HCT116 (cell line): ENCODE results near the gene RAB3C. TPM values are rescaled to one million over a fixed set of nuclear protein-coding genes. Genes with fewer than 3 reads are reported as not detected.

Source experiments
- ATAC-seq: fragments of 200-7000 bp; cut with Tn5 transposase; 2 replicates; pipeline ENCODE4 v1.9.1; 2020; ENCODE audit warnings: mild to moderate bottlenecking, moderate library complexity
- BruUV-seq: library from RNA; stranded (reverse); fragments of 400-500 nt; replicated peaks from 2 replicates; lab custom pipeline; 2021; lab: Mats Ljungman, UMichigan
- CTCF ChIA-PET: fragments of 300-600 bp; sonication (Branson Sonifier 250); formaldehyde crosslinking; loops from one replicate; lab custom pipeline; 2021; ENCODE audit warnings: antibody characterized with exemption; lab: Charles Lee
- POLR2A ChIA-PET: fragments of 300-600, 350-600 bp; sonication (Branson Sonifier 250); formaldehyde crosslinking; loops from one replicate; lab custom pipeline; 2021; ENCODE audit warnings: antibody characterized with exemption; lab: Charles Lee
- RAD21 ChIA-PET, 2 experiments: fragments of 300-600 bp; sonication (Branson Sonifier 250); formaldehyde crosslinking; loops; one replicate each; lab custom pipeline; 2023; ENCODE audit warnings: low total read pairs in 2 of 2; ENCODE audit not compliant: uncharacterized antibody in 2 of 2, unreplicated experiment in 2 of 2, low non-redundant PET in 1 of 2; lab: Charles Lee
- DNase-seq: peaks from one replicate; pipeline ENCODE4 v3.0.0-alpha.2; 2010; ENCODE audit warnings: low read depth, low spot score
- H2AFZ ChIP-seq: fragments of 200-600 bp; shearing (Covaris generic), sonication (generic); 2 replicates; pipeline ENCODE4 v1.6.1; 2017; ENCODE audit warnings: low read depth, mixed run types, mixed read lengths, antibody characterized with exemption, low read length; ENCODE audit not compliant: poor library complexity, severe bottlenecking
- H3K27ac ChIP-seq: 2 replicates; pipeline ENCODE4 v1.5.1; 2012; ENCODE audit warnings: low read depth, low read length
- H3K27me3 ChIP-seq: fragments of 200-600 bp; sonication (generic); 2 replicates; pipeline ENCODE4 v1.6.1; 2016; ENCODE audit warnings: mixed run types, low read length, mixed read lengths; ENCODE audit not compliant: insufficient read depth
- H3K36me3 ChIP-seq, 2 experiments: fragments of 200-500 bp in 1 of 2; fragments of 200-600 bp in 1 of 2; sonication (Bioruptor generic) in 1 of 2; sonication (generic) in 1 of 2; 2 replicates each; pipeline versions ENCODE4 v1.5.1 to v1.6.1; 2014 to 2016; ENCODE audit warnings: low read length in 2 of 2, inconsistent platforms in 1 of 2, mixed read lengths in 1 of 2, mixed run types in 1 of 2; ENCODE audit not compliant: insufficient read depth in 2 of 2, control insufficient read depth in 1 of 2
- H3K4me1 ChIP-seq, 2 experiments: fragments of 200-600 bp in 1 of 2; sonication (generic) in 1 of 2; 2 replicates each; pipeline versions ENCODE4 v1.5.1 to v1.6.1; 2012 to 2017; ENCODE audit warnings: low read length in 2 of 2, inconsistent platforms in 1 of 2, mild to moderate bottlenecking in 1 of 2, mixed read lengths in 1 of 2, mixed run types in 1 of 2, moderate library complexity in 1 of 2; ENCODE audit not compliant: insufficient read depth in 2 of 2, control insufficient read depth in 1 of 2
- H3K4me2 ChIP-seq: fragments of 200-600 bp; sonication (generic); 2 replicates; pipeline ENCODE4 v1.6.1; 2017; ENCODE audit warnings: mixed run types, low read length, mixed read lengths
- H3K4me3 ChIP-seq, 2 experiments: fragments of 200-600 bp in 1 of 2; sonication (generic) in 1 of 2; replicated peaks in 1 of 2; 2 replicates each; pipeline ENCODE4 v1.5.1; 2011 to 2016; ENCODE audit warnings: low read length in 2 of 2, control low read depth in 1 of 2, low read depth in 1 of 2, mild to moderate bottlenecking in 1 of 2, mixed read lengths in 1 of 2, mixed run types in 1 of 2
- H3K79me2 ChIP-seq: fragments of 200-600 bp; sonication (generic); 2 replicates; pipeline ENCODE4 v1.6.1; 2017; ENCODE audit warnings: mild to moderate bottlenecking, mixed run types, low read length, moderate library complexity, mixed read lengths; ENCODE audit not compliant: insufficient read depth
- H3K9ac ChIP-seq: fragments of 200-600 bp; sonication (generic); 2 replicates; pipeline ENCODE4 v1.6.1; 2016; ENCODE audit warnings: low read length, mixed read lengths
- H3K9me2 ChIP-seq: fragments of 200-600 bp; sonication (generic), shearing (Covaris generic); 2 replicates; pipeline ENCODE4 v1.6.1; 2017; ENCODE audit warnings: mixed run types, mild to moderate bottlenecking, moderate library complexity; ENCODE audit not compliant: insufficient read depth
- H3K9me3 ChIP-seq, 2 experiments: fragments of 200-500 bp in 1 of 2; fragments of 200-600 bp in 1 of 2; sonication (Bioruptor generic) in 1 of 2; sonication (generic) in 1 of 2; 2 replicates each; pipeline ENCODE4 v1.6.1; 2014 to 2017; ENCODE audit warnings: low read length in 2 of 2, mixed read lengths in 2 of 2, inconsistent platforms in 1 of 2, low read depth in 1 of 2, mild to moderate bottlenecking in 1 of 2, mixed run types in 1 of 2, moderate library complexity in 1 of 2; ENCODE audit not compliant: control insufficient read depth in 1 of 2, insufficient read depth in 1 of 2
- H4K20me1 ChIP-seq: fragments of 200-600 bp; sonication (generic), shearing (Covaris generic); 2 replicates; pipeline ENCODE4 v1.6.1; 2017; ENCODE audit warnings: mixed run types, mild to moderate bottlenecking, moderate library complexity; ENCODE audit not compliant: insufficient read depth
- CTCF ChIP-seq, 3 experiments: fragments of 200-600 bp in 1 of 3; sonication (generic) in 1 of 3; IDR thresholded peaks in 2 of 3; conservative IDR thresholded peaks in 1 of 3; 2 replicates each; pipeline ENCODE4 v1.5.1; 2012 to 2017; ENCODE audit warnings: low read depth in 2 of 3, low read length in 2 of 3, antibody characterized with exemption in 1 of 3, borderline replicate concordance in 1 of 3, control low read depth in 1 of 3, mild to moderate bottlenecking in 1 of 3, mixed read lengths in 1 of 3, mixed run types in 1 of 3, moderate library complexity in 1 of 3; ENCODE audit not compliant: insufficient read depth in 1 of 3
- EGR1 ChIP-seq: IDR thresholded peaks from 2 replicates; pipeline ENCODE4 v1.6.1; 2012; ENCODE audit warnings: low read depth
- EZH2 ChIP-seq: fragments of 200-600 bp; sonication (generic); IDR thresholded peaks from 2 replicates; pipeline ENCODE4 v1.6.1; 2017; ENCODE audit warnings: antibody characterized with exemption, mixed run types
- RAD21 ChIP-seq: IDR thresholded peaks from 2 replicates; pipeline ENCODE4 v1.6.1; 2012; ENCODE audit warnings: low read depth, mild to moderate bottlenecking
- SIN3A ChIP-seq: IDR thresholded peaks from 2 replicates; pipeline ENCODE4 v1.6.1; 2012; ENCODE audit warnings: low read depth
- SRF ChIP-seq: IDR thresholded peaks from 2 replicates; pipeline ENCODE4 v1.6.1; 2012; ENCODE audit warnings: low read depth
- TCF7L2 ChIP-seq: IDR thresholded peaks from 2 replicates; pipeline ENCODE4 v1.7.0; 2011; ENCODE audit warnings: borderline replicate concordance, inconsistent platforms; ENCODE audit not compliant: insufficient read depth, insufficient read length; ENCODE audit errors: extremely low read depth
- intact Hi-C: fragments of 100-400 bp; cut with micrococcal nuclease; formaldehyde crosslinking; loops from 2 replicates; pipeline ENCODE4 v1.10.0; 2022
- total RNA-seq: library from RNA; stranded (reverse); gene quantifications from one replicate; pipeline ENCODE4 v1.2.1, GENCODE V29; 2021; ENCODE audit not compliant: unreplicated experiment
- TF ChIP-seq, protein P1 (sequence below): IDR thresholded peaks from 2 replicates; pipeline ENCODE4 v1.6.1; 2012; ENCODE audit warnings: low read depth

RAB3C gene
- total RNA-seq, 1 experiment from 2014 or later = not detected

- TF ChIP-seq, protein P1, sequence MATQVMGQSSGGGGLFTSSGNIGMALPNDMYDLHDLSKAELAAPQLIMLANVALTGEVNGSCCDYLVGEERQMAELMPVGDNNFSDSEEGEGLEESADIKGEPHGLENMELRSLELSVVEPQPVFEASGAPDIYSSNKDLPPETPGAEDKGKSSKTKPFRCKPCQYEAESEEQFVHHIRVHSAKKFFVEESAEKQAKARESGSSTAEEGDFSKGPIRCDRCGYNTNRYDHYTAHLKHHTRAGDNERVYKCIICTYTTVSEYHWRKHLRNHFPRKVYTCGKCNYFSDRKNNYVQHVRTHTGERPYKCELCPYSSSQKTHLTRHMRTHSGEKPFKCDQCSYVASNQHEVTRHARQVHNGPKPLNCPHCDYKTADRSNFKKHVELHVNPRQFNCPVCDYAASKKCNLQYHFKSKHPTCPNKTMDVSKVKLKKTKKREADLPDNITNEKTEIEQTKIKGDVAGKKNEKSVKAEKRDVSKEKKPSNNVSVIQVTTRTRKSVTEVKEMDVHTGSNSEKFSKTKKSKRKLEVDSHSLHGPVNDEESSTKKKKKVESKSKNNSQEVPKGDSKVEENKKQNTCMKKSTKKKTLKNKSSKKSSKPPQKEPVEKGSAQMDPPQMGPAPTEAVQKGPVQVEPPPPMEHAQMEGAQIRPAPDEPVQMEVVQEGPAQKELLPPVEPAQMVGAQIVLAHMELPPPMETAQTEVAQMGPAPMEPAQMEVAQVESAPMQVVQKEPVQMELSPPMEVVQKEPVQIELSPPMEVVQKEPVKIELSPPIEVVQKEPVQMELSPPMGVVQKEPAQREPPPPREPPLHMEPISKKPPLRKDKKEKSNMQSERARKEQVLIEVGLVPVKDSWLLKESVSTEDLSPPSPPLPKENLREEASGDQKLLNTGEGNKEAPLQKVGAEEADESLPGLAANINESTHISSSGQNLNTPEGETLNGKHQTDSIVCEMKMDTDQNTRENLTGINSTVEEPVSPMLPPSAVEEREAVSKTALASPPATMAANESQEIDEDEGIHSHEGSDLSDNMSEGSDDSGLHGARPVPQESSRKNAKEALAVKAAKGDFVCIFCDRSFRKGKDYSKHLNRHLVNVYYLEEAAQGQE = no peak
- TF ChIP-seq SIN3A (no peak), EZH2 (no peak), TCF7L2 (no peak), RAD21 (no peak), CTCF (IDR thresholded peaks at IDR 0.05 in 2 of 3, conservative IDR thresholded peaks at IDR 0.05 in 1 of 3; ENCODE audit: borderline replicate concordance in 1 of 3, insufficient read depth in 1 of 3, low read depth in 2 of 3, low read length in 2 of 3) (no peak), EGR1 (no peak)
Observed at GRCh38 chr5:58868931-58869330, 286.1 kb downstream of the RAB3C start (continued).

DNA sequence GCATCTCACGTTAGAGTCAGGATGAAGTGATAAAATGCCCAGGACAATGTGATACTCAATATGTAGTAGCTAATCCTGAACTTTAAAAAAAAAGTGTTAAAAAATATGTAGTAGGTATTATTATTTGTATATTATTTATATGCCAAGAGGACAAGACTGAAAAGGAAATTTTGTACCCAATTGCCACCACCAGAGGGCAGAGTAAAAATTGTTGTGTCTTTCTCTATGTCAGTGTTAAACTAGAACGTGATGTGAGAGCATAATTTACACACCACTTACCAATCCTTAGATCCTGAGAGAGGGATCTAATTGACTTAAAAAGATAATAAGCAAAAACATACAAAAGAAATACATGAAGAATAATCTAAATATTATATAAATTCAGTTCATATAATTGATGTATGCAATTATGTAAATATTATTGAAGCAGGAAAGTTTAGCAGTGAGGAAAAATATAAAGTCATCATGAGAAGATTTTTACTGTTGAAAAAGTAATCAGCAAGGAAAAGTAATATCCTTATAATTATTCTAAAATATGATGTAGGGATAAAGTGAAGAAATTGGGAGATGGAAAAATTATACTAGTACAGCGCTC lies 288.9 kb downstream of the RAB3C start:
- no peaks in the 10 kb centered on the region for H3K4me1 ChIP-seq
- H3K9me3 ChIP-seq = no peaks in the 10 kb centered on the region
- H3K27ac ChIP-seq = no peak overlapping the region
- CTCF ChIA-PET = interaction anchor here (1.0 kb wide), 2 partner anchors 9 to 303 kb away, joined by 3 read pairs; no protein-coding TSS in a partner anchor
- H3K79me2 ChIP-seq = no peaks in the 10 kb centered on the region
- POLR2A ChIA-PET = no interaction called here
- no peaks in the 10 kb centered on the region for H3K36me3 ChIP-seq
- ATAC-seq (peak; percentile 67), DNase-seq (peak; percentile 28)
- no peak overlapping the region for H3K4me3 ChIP-seq
- H2AFZ ChIP-seq = peak overlapping the region; percentile 32
- no peaks in the 10 kb centered on the region for H3K9me2 ChIP-seq
- H3K27me3 ChIP-seq = peaks cover 13% of the 10 kb centered on the region; the same call in 1 of the 2 replicates
- H4K20me1 ChIP-seq = no peaks in the 10 kb centered on the region
- BruUV-seq = no TSS peak
- H3K4me2 ChIP-seq = no peak overlapping the region
- intact Hi-C loops = loop anchor here (5.0 kb wide), 1 partner anchor 136 kb away; no protein-coding TSS in a partner anchor
- TF ChIP-seq RAD21 (peak; percentile 27; the same call in 1 of the 2 replicates), CTCF (IDR thresholded peaks at IDR 0.05 in 2 of 3, conservative IDR thresholded peaks at IDR 0.05 in 1 of 3; ENCODE audit: borderline replicate concordance in 1 of 3, insufficient read depth in 1 of 3, low read depth in 2 of 3, low read length in 2 of 3) (peak in 2 of 3 experiments; percentile 45 to 56; a peak in 3 of 6 replicates), SRF (no peak)
- RAD21 ChIA-PET = no interaction called here
- no peak overlapping the region for H3K9ac ChIP-seq
